Neural progenitor cell (in vitro differentiated cells): ENCODE data around the gene RPL26. TPM values are rescaled to one million over a fixed set of nuclear protein-coding genes. Genes with fewer than 3 reads are reported as not detected.

Experiments used
- DNase-seq: peaks from one replicate; pipeline ENCODE4 v3.0.0-alpha.2; 2016; ENCODE audit warnings: low spot score
- H2AFZ ChIP-seq: fragments of 200-600 bp; sonication (generic); replicated peaks from 2 replicates; pipeline ENCODE4 v1.6.1; 2016; ENCODE audit warnings: antibody characterized with exemption
- H3F3A ChIP-seq: fragments of 200-600 bp; sonication (generic); 2 replicates; pipeline ENCODE4 v1.6.1; 2016; ENCODE audit warnings: antibody characterized with exemption, low read depth
- H3K27ac ChIP-seq: fragments of 200-600 bp; sonication (generic); 2 replicates; pipeline ENCODE4 v1.5.1; 2016; ENCODE audit warnings: mild to moderate bottlenecking
- H3K27me3 ChIP-seq: fragments of 200-600 bp; sonication (generic); 2 replicates; pipeline ENCODE4 v1.6.1; 2016; ENCODE audit warnings: mild to moderate bottlenecking, moderate library complexity
- H3K36me3 ChIP-seq: fragments of 200-600 bp; sonication (generic); 2 replicates; pipeline ENCODE4 v1.5.1; 2016
- H3K4me1 ChIP-seq: fragments of 200-600 bp; sonication (generic); 2 replicates; pipeline ENCODE4 v1.6.1; 2016; ENCODE audit warnings: mixed run types
- H3K4me2 ChIP-seq: fragments of 200-600 bp; sonication (generic); 2 replicates; pipeline ENCODE4 v1.6.1; 2016
- H3K4me3 ChIP-seq: fragments of 200-600 bp; sonication (generic); 2 replicates; pipeline ENCODE4 v1.5.1; 2016
- H3K79me2 ChIP-seq: fragments of 200-600 bp; sonication (generic); 2 replicates; pipeline ENCODE4 v1.6.1; 2016; ENCODE audit warnings: low read depth
- H3K9ac ChIP-seq: fragments of 200-600 bp; sonication (generic); 2 replicates; pipeline ENCODE4 v1.6.1; 2016
- H3K9me3 ChIP-seq: fragments of 200-600 bp; sonication (generic); 2 replicates; pipeline ENCODE4 v1.5.1; 2016; ENCODE audit warnings: low read depth
- H4K20me1 ChIP-seq: fragments of 200-600 bp; sonication (generic); 2 replicates; pipeline ENCODE4 v1.6.1; 2016; ENCODE audit warnings: low read depth
- H3K27ac Mint-ChIP-seq: 3 replicates; pipeline ENCODE4 v1.8.0; 2021; ENCODE audit warnings: mixed read lengths
- H3K27me3 Mint-ChIP-seq: 2 replicates; pipeline ENCODE4 v1.8.0; 2022; ENCODE audit warnings: low read depth, mild to moderate bottlenecking, inconsistent platforms, moderate library complexity, mixed read lengths; ENCODE audit not compliant: insufficient read depth
- H3K36me3 Mint-ChIP-seq: 3 replicates; pipeline ENCODE4 v1.8.0; 2021; ENCODE audit warnings: mixed read lengths
- H3K4me1 Mint-ChIP-seq: 3 replicates; pipeline ENCODE4 v1.8.0; 2021; ENCODE audit warnings: mixed read lengths
- H3K4me3 Mint-ChIP-seq: 3 replicates; pipeline ENCODE4 v1.8.0; 2021; ENCODE audit warnings: mild to moderate bottlenecking, moderate library complexity, mixed read lengths
- H3K9me3 Mint-ChIP-seq: 3 replicates; pipeline ENCODE4 v1.8.0; 2020; ENCODE audit warnings: mixed read lengths
- EZH2 ChIP-seq: fragments of 200-600 bp; sonication (generic); IDR thresholded peaks from 2 replicates; pipeline ENCODE4 v1.6.1; 2017; ENCODE audit warnings: antibody characterized with exemption, mild to moderate bottlenecking, moderate library complexity
- EZH2phosphoT487 ChIP-seq: fragments of 200-600 bp; sonication (generic); IDR thresholded peaks from 2 replicates; pipeline ENCODE4 v1.6.1; 2017; ENCODE audit warnings: antibody characterized with exemption
- total RNA-seq: library from RNA; depleted of rRNA; stranded (reverse); fragments of >200 nt; gene quantifications from 2 replicates; pipeline ENCODE4 v1.2.3, GENCODE V29; 2015; ENCODE audit warnings: low replicate concordance
- TF ChIP-seq, protein P1 (sequence below): fragments of 200-600 bp; sonication (generic); IDR thresholded peaks from 2 replicates; pipeline ENCODE4 v1.5.1; 2017; ENCODE audit warnings: antibody characterized with exemption, mild to moderate bottlenecking

The RPL26 gene
- total RNA-seq, 1 donor from 2014 or later = 8,768 TPM

DNA sequence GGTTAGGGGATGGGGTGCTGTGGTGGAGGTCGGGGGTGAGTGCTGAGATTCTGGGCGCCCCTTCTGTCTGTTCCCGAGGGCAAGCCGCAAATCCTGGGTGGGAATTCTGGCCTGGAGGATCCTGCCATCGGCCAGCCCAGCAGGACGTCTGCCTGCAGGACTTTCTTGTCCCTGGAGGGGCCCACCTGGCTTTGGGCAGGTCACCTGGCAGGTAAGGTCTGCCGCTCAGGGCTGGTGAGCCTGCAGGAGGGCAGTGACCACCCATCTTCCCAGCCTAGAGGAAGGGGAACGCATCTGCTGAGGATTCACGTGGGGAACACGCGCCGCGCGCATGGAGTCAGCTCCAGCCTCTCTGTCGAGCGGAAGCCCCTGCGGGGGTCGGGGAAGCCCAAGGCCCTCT lies 9.3 kb upstream of the RPL26 start:
- Histone ChIP-seq H3K4me1 (no peaks in the 10 kb centered on the region), H3K4me3 (no peak overlapping the region), H3K36me3 (no peaks in the 10 kb centered on the region), H3K27ac (no peak overlapping the region), H3K27me3 (peaks cover 19% of the 10 kb centered on the region), H3K9me3 (no peaks in the 10 kb centered on the region), H4K20me1 (no peaks in the 10 kb centered on the region), H3K79me2 (no peaks in the 10 kb centered on the region), H3K9ac (no peak overlapping the region), H3F3A (no peaks in the 10 kb centered on the region), H2AFZ (no peak overlapping the region), H3K4me2 (no peak overlapping the region)
- Mint-ChIP-seq H3K4me3 (no peak overlapping the region), H3K36me3 (no peaks in the 10 kb centered on the region), H3K9me3 (no peaks in the 10 kb centered on the region), H3K4me1 (no peaks in the 10 kb centered on the region), H3K27ac (no peak overlapping the region), H3K27me3 (peaks cover 10% of the 10 kb centered on the region)
- no peak for TF ChIP-seq EZH2
- TF ChIP-seq, protein P1, sequence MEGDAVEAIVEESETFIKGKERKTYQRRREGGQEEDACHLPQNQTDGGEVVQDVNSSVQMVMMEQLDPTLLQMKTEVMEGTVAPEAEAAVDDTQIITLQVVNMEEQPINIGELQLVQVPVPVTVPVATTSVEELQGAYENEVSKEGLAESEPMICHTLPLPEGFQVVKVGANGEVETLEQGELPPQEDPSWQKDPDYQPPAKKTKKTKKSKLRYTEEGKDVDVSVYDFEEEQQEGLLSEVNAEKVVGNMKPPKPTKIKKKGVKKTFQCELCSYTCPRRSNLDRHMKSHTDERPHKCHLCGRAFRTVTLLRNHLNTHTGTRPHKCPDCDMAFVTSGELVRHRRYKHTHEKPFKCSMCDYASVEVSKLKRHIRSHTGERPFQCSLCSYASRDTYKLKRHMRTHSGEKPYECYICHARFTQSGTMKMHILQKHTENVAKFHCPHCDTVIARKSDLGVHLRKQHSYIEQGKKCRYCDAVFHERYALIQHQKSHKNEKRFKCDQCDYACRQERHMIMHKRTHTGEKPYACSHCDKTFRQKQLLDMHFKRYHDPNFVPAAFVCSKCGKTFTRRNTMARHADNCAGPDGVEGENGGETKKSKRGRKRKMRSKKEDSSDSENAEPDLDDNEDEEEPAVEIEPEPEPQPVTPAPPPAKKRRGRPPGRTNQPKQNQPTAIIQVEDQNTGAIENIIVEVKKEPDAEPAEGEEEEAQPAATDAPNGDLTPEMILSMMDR = no peak
- no peak for TF ChIP-seq EZH2phosphoT487
- no peak for DNase-seq

DNA sequence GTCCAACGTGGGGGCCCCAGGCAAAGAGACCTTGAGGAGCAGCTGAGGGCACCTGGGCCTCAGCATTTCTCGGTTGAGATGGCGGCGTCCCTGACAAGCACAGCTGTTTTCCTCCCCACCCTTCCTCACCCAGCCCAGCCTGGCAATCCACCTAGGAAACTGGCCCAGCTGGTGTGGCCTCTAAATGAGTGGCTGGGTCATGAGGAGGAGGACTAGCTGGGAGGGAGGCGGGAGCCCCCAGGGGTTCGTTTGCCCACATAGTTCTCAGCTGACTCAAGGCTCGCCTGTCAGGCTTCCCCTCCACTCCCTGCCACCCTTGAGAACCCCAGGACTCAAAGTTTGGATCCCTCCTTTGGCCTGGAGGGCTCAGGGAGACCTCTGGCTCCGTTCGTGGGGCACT lies 8.7 kb upstream of the RPL26 start:
- Mint-ChIP-seq H3K4me1 (peaks cover under 1% of the 10 kb centered on the region), H3K27me3 (peaks cover 9% of the 10 kb centered on the region), H3K36me3 (no peaks in the 10 kb centered on the region), H3K27ac (no peak overlapping the region), H3K9me3 (no peaks in the 10 kb centered on the region), H3K4me3 (no peak overlapping the region)
- H3K27me3 ChIP-seq = peaks cover 14% of the 10 kb centered on the region
- no peaks in the 10 kb centered on the region for H3K79me2 ChIP-seq
- H3K4me1 ChIP-seq = no peaks in the 10 kb centered on the region
- H2AFZ ChIP-seq = no peak overlapping the region
- TF ChIP-seq, protein P1 = no peak
- H3K9me3 ChIP-seq = no peaks in the 10 kb centered on the region
- H3K4me3 ChIP-seq = no peak overlapping the region
- no peak overlapping the region for H3K9ac ChIP-seq
- no peak overlapping the region for H3K4me2 ChIP-seq
- H4K20me1 ChIP-seq = no peaks in the 10 kb centered on the region
- H3K36me3 ChIP-seq = no peaks in the 10 kb centered on the region
- H3K27ac ChIP-seq = no peak overlapping the region
- DNase-seq = no peak
- H3F3A ChIP-seq = no peaks in the 10 kb centered on the region

DNA sequence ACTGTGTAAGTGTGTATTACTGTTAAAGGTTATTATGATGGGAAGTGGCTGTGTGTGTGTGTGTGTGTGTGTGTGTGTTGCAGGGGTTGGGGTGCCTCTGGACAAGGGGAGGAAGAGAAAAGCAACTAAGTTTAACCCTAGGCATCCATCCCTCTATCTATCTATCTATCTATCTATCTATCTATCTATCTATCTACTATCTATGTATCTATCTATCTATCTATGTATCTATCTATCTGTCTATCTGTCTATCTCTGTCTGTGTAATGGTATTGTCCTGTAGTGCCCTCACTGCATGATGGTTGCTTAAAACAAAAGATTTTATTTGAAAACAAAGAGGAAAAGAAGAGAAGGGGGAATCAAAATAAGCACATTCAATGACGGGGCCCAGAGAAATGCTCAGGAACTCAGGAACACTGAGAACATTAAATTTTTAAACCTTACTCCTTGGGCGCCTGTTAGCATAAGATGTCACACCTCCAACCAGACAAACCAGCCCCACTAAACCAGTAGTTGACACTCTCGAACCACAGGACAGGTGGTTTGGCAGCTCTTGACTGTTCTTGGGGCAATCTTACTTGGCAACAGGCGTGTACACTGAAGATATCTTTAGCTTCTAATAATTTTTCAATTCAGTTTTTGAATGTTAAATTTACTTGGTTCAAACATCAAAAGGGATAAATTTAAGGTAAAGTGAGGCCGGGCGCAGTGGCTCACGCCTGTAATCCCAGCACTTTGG lies 5.1 kb upstream of the RPL26 start:
- Histone ChIP-seq H3K27ac (no peak overlapping the region), H3K4me2 (no peak overlapping the region), H3K79me2 (peaks cover 7% of the 10 kb centered on the region), H3F3A (peaks cover 8% of the 10 kb centered on the region), H3K9ac (no peak overlapping the region), H3K4me1 (no peaks in the 10 kb centered on the region), H3K36me3 (no peaks in the 10 kb centered on the region), H4K20me1 (no peaks in the 10 kb centered on the region), H3K9me3 (no peaks in the 10 kb centered on the region), H3K4me3 (no peak overlapping the region), H2AFZ (no peak overlapping the region), H3K27me3 (no peaks in the 10 kb centered on the region)
- DNase-seq = no peak
- H3K9me3 Mint-ChIP-seq = no peaks in the 10 kb centered on the region
- peak overlapping the region; percentile 5 for H3K27ac Mint-ChIP-seq
- H3K4me3 Mint-ChIP-seq = no peak overlapping the region
- peaks cover under 1% of the 10 kb centered on the region for H3K27me3 Mint-ChIP-seq
- H3K36me3 Mint-ChIP-seq = peaks cover under 1% of the 10 kb centered on the region
- TF ChIP-seq EZH2phosphoT487 (no peak), EZH2 (no peak)
- TF ChIP-seq, protein P1 = no peak
- peaks cover 9% of the 10 kb centered on the region for H3K4me1 Mint-ChIP-seq
